Liver (tissue), 9 donors: ENCODE results near the gene SNX13. TPM values are rescaled to one million over a fixed set of nuclear protein-coding genes. Genes with fewer than 3 reads are reported as not detected.

Experiments used
- DNase-seq: peaks from one replicate; pipeline ENCODE4 v3.0.0-alpha.2; 2017; ENCODE audit warnings: low spot score
- H3K27ac ChIP-seq, 2 donors: one replicate each; pipeline ENCODE4 v1.7.0; 2013; ENCODE audit warnings: inconsistent platforms in 2 of 2, low read length in 2 of 2, control low read depth in 1 of 2, low read depth in 1 of 2, mild to moderate bottlenecking in 1 of 2
- H3K27me3 ChIP-seq, 4 donors: one replicate each; pipeline versions ENCODE4 v1.6.1 to v1.7.0; 2013; ENCODE audit warnings: low read length in 3 of 4, inconsistent platforms in 1 of 4, mild to moderate bottlenecking in 1 of 4, moderate library complexity in 1 of 4; ENCODE audit not compliant: control insufficient read depth in 4 of 4, insufficient read depth in 4 of 4
- H3K36me3 ChIP-seq, 4 donors: one replicate each; pipeline versions ENCODE4 v1.6.1 to v1.7.0; 2013; ENCODE audit warnings: low read length in 3 of 4, mild to moderate bottlenecking in 3 of 4, low read depth in 1 of 4, moderate library complexity in 1 of 4; ENCODE audit not compliant: control insufficient read depth in 4 of 4, insufficient read depth in 3 of 4
- H3K4me1 ChIP-seq, 4 donors: one replicate each; pipeline versions ENCODE4 v1.6.1 to v1.7.0; 2013; ENCODE audit warnings: low read length in 3 of 4, mild to moderate bottlenecking in 3 of 4, moderate library complexity in 1 of 4; ENCODE audit not compliant: control insufficient read depth in 4 of 4, insufficient read depth in 4 of 4
- H3K4me3 ChIP-seq, 3 donors: one replicate each; pipeline versions ENCODE4 v1.6.1 to v1.7.0; 2013; ENCODE audit warnings: low read length in 3 of 3, control low read depth in 1 of 3, low read depth in 1 of 3, mild to moderate bottlenecking in 1 of 3
- H3K9ac ChIP-seq, 2 donors: one replicate each; pipeline ENCODE4 v1.7.0; 2013; ENCODE audit warnings: low read length in 2 of 2, mild to moderate bottlenecking in 2 of 2, moderate library complexity in 2 of 2, control low read depth in 1 of 2, low read depth in 1 of 2
- H3K9me3 ChIP-seq, 4 donors: one replicate each; pipeline versions ENCODE4 v1.6.1 to v1.7.0; 2013; ENCODE audit warnings: low read length in 3 of 4; ENCODE audit not compliant: control insufficient read depth in 4 of 4
- CTCF ChIP-seq: fragments of 150-350 bp; IDR thresholded peaks from 2 replicates; pipeline ENCODE4 v1.5.1; 2017; ENCODE audit warnings: improper control_type of control experiment, low read depth, low read length; ENCODE audit not compliant: missing input control
- EGR1 ChIP-seq, 2 donors: IDR thresholded peaks; 2 replicates each; pipeline ENCODE4 v1.6.1; 2016 to 2018; ENCODE audit warnings: antibody characterized with exemption in 2 of 2, low read depth in 2 of 2
- FOXA2 ChIP-seq: IDR thresholded peaks from 2 replicates; pipeline ENCODE4 v1.6.1; 2016; ENCODE audit warnings: antibody characterized with exemption
- GABPA ChIP-seq, 2 donors: IDR thresholded peaks in 1 of 2; conservative IDR thresholded peaks in 1 of 2; 2 replicates each; pipeline ENCODE4 v1.6.1; 2016; ENCODE audit warnings: antibody characterized with exemption in 2 of 2, mild to moderate bottlenecking in 1 of 2, moderate library complexity in 1 of 2
- HNF4A ChIP-seq, 2 donors: conservative IDR thresholded peaks; 2 replicates each; pipeline ENCODE4 v1.6.1; 2016; ENCODE audit warnings: antibody characterized with exemption in 2 of 2, mild to moderate bottlenecking in 2 of 2
- HNF4G ChIP-seq: IDR thresholded peaks from 2 replicates; pipeline ENCODE4 v1.6.1; 2016; ENCODE audit warnings: antibody characterized with exemption
- JUND ChIP-seq, 2 donors: IDR thresholded peaks; 2 replicates each; pipeline ENCODE4 v1.6.1; 2016; ENCODE audit warnings: antibody characterized with exemption in 2 of 2
- MAX ChIP-seq: IDR thresholded peaks from 2 replicates; pipeline ENCODE4 v1.6.1; 2016; ENCODE audit warnings: antibody characterized with exemption
- NR2F2 ChIP-seq: IDR thresholded peaks from 2 replicates; pipeline ENCODE4 v1.6.1; 2016; ENCODE audit warnings: antibody characterized with exemption
- RAD21 ChIP-seq, 2 donors: IDR thresholded peaks; 2 replicates each; pipeline ENCODE4 v1.6.1; 2016; ENCODE audit warnings: antibody characterized with exemption in 2 of 2, mild to moderate bottlenecking in 2 of 2
- REST ChIP-seq: IDR thresholded peaks from 2 replicates; pipeline ENCODE4 v1.6.1; 2016; ENCODE audit warnings: antibody characterized with exemption, mild to moderate bottlenecking
- SP1 ChIP-seq: IDR thresholded peaks from 2 replicates; pipeline ENCODE4 v1.6.1; 2018; ENCODE audit warnings: antibody characterized with exemption, mild to moderate bottlenecking
- TAF1 ChIP-seq: conservative IDR thresholded peaks from 2 replicates; pipeline ENCODE4 v1.6.1; 2016; ENCODE audit warnings: antibody characterized with exemption, mild to moderate bottlenecking
- ZBTB33 ChIP-seq: IDR thresholded peaks from 2 replicates; pipeline ENCODE4 v1.6.1; 2016; ENCODE audit warnings: antibody characterized with exemption
- WGBS: extraction: QIAGEN DNeasy Blood & Tissue Kit; methylation state at CpG from one replicate; pipeline ENCODE4 v1.1.7; 2013; 5-methylcytosine and 5-hydroxymethylcytosine counted together
- polyA plus RNA-seq, 2 donors: library from polyadenylated mRNA; stranded (reverse) in 1 of 2; unstranded in 1 of 2; fragments of 200-250 nt in 1 of 2; fragments of >200 nt in 1 of 2; fragmentation: Nextera tagmentation in 1 of 2; extraction: Ambion mirVana in 1 of 2; gene quantifications; one replicate each; pipeline versions ENCODE4 v1.2.1 to v1.2.3, GENCODE V29; 2013 to 2015
- total RNA-seq, 2 donors: library from RNA; depleted of rRNA; stranded (reverse); fragments of >200 nt; gene quantifications; one replicate each; pipeline ENCODE4 v1.2.3, GENCODE V29; 2014
- TF ChIP-seq, protein P1 (sequence below): IDR thresholded peaks from 2 replicates; pipeline ENCODE4 v1.6.1; 2016; ENCODE audit warnings: antibody characterized with exemption
- donor health status: healthy.
- donor health status: healthy.
- donor health status: healthy.
- donor health status: healthy.
- donor health status: healthy.

The SNX13 gene
- total and polyA plus RNA-seq, 4 donors, result 5.4 to 28.1 (median 14.0) TPM

DNA sequence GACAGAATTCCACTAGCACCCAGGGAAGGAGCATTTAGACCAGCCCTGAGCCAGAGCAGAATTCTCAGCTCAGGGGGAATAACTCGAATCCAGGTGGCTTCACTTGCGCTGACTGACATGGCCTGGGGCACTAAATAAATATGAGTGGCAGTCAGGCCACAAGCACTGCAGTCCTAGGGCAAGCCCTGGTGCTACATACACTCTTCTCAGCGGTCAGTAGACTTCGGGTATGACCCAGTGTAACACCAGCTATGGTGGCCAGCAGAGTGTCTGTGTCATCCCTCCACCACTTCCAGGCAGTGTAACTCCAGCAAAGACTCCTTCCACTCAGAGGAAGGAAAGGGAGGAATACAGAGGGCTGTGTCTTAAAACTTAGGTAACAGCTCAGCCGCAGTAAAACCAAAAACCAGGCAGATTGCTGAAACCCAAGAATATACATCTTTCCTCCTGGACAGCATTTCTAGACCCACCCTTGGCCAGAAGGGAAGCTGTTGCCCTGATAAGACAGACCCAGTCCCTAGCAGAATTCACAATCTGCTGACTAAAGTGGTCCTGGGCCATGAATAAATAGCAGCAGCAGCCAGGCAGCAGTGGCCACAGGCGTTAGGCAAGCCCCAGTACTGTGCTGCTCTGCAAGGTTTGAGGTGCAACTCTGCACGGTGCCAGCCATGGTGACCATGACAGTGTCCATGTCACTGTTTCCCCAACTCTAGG, 77.0 kb downstream of the SNX13 start (continued):
- TF ChIP-seq CTCF (no peak), FOXA2 (no peak)

GRCh38 chr7:17856251-17856650, 84.0 kb downstream of the SNX13 start:
- Histone ChIP-seq H3K36me3 (peaks cover under 1 to 9% (median 2%) of the 10 kb centered on the region in 4 donors), H3K9ac (no peak overlapping the region), H3K27me3 (no peaks in the 10 kb centered on the region), H3K4me1 (no peaks in the 10 kb centered on the region), H3K27ac (no peak overlapping the region), H3K4me3 (no peak overlapping the region), H3K9me3 (peaks cover 0 to 3% (median 0%) of the 10 kb centered on the region in 4 donors)
- no peak for TF ChIP-seq NR2F2
- no peak for TF ChIP-seq FOXA2
- TF ChIP-seq RAD21 (IDR thresholded peaks at IDR 0.05), result no peak
- TF ChIP-seq CTCF, result no peak
- TF ChIP-seq ZBTB33, result no peak
- TF ChIP-seq SP1, result no peak
- no peak for TF ChIP-seq HNF4A (conservative IDR thresholded peaks at IDR 0.05)
- TF ChIP-seq, protein P1, sequence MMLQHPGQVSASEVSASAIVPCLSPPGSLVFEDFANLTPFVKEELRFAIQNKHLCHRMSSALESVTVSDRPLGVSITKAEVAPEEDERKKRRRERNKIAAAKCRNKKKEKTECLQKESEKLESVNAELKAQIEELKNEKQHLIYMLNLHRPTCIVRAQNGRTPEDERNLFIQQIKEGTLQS, result no peak
- no peak for TF ChIP-seq TAF1
- TF ChIP-seq MAX, result no peak
- TF ChIP-seq HNF4G, result no peak
- no peak for TF ChIP-seq EGR1 (IDR thresholded peaks at IDR 0.05; ENCODE audit: low read depth in 2 of 2)
- no peak for TF ChIP-seq JUND (IDR thresholded peaks at IDR 0.05)
- no peak for TF ChIP-seq GABPA (IDR thresholded peaks at IDR 0.05 in 1 of 2, conservative IDR thresholded peaks at IDR 0.05 in 1 of 2)
- no peak for TF ChIP-seq REST
- WGBS, result 98% methylated on average over 1 of the region's 1 CpG
- no peak for DNase-seq
